ENCODE results near the gene ACOXL.

ACOXL gene

DNA sequence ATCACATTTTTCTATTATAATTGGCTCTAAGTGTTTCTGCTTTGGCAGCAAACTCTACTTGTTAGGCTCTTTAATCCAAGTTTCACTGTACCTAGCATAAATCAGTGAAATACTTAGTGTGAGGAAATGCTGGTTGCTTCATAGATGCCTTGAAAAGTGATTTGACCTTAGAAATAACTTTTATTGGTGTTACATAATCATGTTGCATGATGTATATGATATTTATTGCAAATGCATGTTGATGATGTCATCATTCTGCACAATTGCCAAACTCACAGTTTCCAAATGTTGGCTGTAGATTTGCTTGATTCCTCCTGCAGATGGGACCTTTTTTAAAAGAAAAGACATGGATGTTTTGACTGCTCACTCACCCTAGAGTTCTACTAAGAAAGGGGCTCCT is 250.8 kb downstream of the ACOXL start:
- H3K27ac Mint-ChIP-seq: no peak overlapping the region
- no peaks in the 10 kb centered on the region for H3K9me3 Mint-ChIP-seq
- H3K4me1 Mint-ChIP-seq (ENCODE audit: low read depth): no peaks in the 10 kb centered on the region
- H3K36me3 Mint-ChIP-seq (ENCODE audit: low read depth): no peaks in the 10 kb centered on the region
- peaks cover 3% of the 10 kb centered on the region for H3K27me3 Mint-ChIP-seq
- no peak overlapping the region for H3K4me3 Mint-ChIP-seq

DNA sequence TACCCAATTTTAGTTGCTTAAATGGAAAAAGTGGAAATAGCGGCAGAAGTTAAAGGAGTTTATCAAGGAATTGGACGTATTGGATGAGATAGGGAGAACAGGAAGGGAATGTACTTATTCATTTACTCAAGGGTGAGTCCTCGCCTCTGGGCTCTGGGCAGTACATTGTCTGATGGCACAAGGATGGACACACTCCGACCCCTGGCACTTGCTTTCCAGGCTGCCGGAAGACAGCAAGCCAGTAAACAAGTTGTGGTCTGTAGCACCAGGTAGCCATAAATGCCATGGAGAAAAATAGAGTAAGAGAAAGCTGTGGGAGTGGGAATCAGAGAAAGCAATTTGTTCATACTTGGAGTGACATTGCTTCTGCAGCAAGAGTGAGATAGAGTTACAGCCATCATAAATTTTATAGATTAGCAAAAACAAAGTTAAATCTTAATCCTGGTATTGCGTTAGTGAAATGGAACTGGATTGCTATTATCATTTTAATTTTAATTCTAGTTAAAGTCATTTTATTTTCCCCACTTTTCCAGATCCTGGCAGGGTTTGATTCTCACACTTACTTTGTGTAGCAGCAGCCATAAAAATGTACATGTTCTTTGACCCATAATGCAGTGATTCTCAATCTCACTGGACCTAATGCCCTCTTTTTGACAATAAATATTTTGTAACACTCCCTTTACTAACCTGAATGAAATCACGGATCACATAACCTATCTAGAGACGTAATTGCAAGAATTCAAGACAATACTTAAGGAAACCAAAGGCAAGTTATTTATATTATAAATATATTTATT is 252.5 kb downstream of the ACOXL start:
- no peak overlapping the region for H3K4me3 Mint-ChIP-seq
- no peaks in the 10 kb centered on the region for H3K36me3 Mint-ChIP-seq (ENCODE audit: low read depth)
- no peak overlapping the region for H3K27ac Mint-ChIP-seq
- H3K27me3 Mint-ChIP-seq: peaks cover 3% of the 10 kb centered on the region
- no peaks in the 10 kb centered on the region for H3K9me3 Mint-ChIP-seq
- H3K4me1 Mint-ChIP-seq (ENCODE audit: low read depth): no peaks in the 10 kb centered on the region

DNA sequence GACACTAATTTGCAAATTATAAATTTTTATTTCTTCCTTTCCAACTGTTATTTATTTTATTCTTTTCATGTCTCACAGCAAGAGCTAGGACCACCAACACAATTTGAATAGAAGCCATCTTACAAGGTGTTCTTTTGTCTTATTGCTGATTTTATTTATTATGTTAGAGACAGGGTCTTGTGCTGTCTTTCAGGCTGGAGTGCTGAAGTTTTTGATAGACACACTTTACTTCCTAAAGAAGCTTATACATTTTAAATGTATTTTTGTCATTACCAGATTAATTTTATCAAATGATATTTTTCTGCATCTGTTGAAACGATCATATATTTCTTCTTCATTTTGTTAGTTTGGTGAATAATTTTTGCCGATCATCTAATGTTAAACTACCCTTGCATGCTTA is 258.1 kb downstream of the ACOXL start:
- Mint-ChIP-seq H3K4me1 (ENCODE audit: low read depth) (peaks cover 19% of the 10 kb centered on the region), H3K4me3 (no peak overlapping the region), H3K27ac (no peak overlapping the region), H3K36me3 (ENCODE audit: low read depth) (peaks cover 4% of the 10 kb centered on the region), H3K27me3 (peaks cover 15% of the 10 kb centered on the region), H3K9me3 (peaks cover 7% of the 10 kb centered on the region)

DNA sequence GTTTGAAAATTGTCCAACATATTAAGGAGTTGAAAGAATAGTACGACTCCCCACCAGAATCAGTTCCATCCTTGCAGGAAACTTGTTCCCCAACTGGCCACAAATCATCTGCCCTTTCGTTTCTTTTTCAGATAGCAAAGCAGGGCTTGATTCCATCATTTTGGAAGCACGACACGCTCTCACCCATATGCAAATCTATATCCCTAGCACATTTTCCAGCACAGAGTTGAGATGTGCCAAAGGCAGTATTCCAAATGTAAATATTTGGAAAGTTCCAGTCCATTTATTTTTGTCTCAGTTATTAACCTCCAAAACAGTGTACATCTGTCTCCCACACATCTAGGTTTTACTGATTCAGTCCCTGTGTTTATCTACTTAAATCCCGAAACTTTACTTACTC is 259.5 kb downstream of the ACOXL start:
- H3K27ac Mint-ChIP-seq: no peak overlapping the region
- H3K36me3 Mint-ChIP-seq (ENCODE audit: low read depth): peaks cover 4% of the 10 kb centered on the region

DNA sequence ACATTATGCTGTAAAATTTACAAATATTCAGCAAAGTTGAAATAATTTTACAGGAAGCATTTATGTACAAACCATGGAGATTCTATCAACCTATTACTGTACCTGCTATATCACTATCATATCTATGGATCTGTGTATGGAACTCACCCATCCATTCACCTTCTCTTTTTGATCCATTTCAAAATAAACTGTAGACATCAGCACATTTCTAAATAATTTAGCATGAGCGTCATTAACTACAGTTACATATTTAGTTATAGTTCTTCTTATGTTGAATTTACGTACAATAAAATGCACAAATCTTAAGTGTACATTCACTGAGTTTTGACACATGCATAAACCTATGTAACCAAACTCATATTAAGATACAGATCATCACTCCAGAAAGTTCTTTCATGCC is 260.5 kb downstream of the ACOXL start:
- H3K4me1 Mint-ChIP-seq (ENCODE audit: low read depth): peaks cover 19% of the 10 kb centered on the region
- H3K27me3 Mint-ChIP-seq: peaks cover 23% of the 10 kb centered on the region
- no peak overlapping the region for H3K27ac Mint-ChIP-seq
- H3K36me3 Mint-ChIP-seq (ENCODE audit: low read depth): peaks cover 4% of the 10 kb centered on the region
- H3K4me3 Mint-ChIP-seq: no peak overlapping the region
- H3K9me3 Mint-ChIP-seq: peaks cover 7% of the 10 kb centered on the region

More for the DNA sequence above, 259.5 kb downstream of the ACOXL start:
- Mint-ChIP-seq H3K4me3 (no peak overlapping the region), H3K27me3 (peaks cover 19% of the 10 kb centered on the region), H3K9me3 (peaks cover 7% of the 10 kb centered on the region), H3K4me1 (ENCODE audit: low read depth) (peaks cover 19% of the 10 kb centered on the region)

DNA sequence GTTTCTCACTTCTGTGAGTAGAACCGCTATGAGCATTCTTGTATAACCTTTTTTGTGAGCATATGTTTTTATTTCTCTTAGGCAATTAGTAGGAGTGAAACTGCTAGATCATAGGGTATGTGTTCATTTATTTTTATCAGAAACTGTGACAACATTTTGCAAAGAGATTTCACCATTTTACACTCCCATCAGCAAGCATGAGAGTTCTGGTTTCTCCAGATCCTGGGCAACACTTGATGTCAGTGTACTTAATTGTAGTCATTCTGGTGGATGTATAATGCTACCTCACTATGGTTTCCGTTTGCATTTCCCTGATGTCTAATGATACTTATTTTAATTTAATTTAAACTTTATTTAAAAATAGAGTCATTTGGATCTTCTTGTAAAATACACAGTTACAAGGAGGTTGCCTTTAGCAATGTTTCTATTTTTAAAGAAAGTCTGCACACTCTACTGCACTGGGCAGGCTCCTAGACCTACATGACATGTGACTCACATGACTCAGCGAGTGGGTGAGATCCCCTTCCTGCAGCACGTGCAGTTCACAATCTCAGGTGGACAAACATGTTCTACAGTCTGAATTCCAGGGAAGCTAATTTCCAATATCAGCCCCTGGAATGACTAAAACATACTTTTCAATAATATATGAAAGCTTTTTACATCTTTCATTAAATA is 261.3 kb downstream of the ACOXL start:
- H3K9me3 Mint-ChIP-seq: peaks cover 7% of the 10 kb centered on the region
- H3K4me1 Mint-ChIP-seq (ENCODE audit: low read depth): peaks cover 19% of the 10 kb centered on the region
- H3K27ac Mint-ChIP-seq: no peak overlapping the region
- peaks cover 23% of the 10 kb centered on the region for H3K27me3 Mint-ChIP-seq
- H3K4me3 Mint-ChIP-seq: no peak overlapping the region
- peaks cover 4% of the 10 kb centered on the region for H3K36me3 Mint-ChIP-seq (ENCODE audit: low read depth)

DNA sequence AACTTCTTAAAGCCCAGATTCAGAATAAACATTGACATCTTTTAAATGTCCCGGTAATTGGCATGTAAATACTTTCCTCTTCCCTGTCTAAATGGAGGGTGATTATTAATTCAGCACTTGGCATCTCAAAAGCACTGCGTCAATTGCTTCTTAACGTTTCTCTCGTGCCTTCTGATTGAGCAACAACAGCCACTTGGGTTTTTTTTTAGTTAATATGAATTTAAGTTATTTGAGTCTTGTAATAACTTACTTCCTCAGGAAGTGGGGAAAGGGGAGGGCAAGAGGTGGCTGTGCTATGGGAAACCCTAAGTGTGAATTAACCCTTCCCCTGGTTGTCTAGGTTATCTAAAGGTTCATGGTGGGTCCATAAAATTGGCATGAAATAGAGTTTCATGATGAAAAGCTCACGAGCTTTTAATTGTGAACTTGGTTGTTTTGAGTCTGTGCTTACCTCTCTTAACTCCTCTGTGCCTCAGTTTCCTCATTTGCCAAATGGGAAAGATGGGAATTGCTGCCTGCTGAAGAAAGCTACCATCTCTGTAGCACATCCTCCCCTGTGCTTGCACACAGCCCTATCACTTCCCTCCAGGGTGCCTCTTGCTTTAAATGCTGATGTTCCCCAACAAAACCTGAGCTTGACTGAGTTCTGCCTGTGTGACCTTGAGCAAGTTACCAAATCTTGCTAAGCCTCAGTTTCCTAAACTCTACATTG is 262.0 kb downstream of the ACOXL start:
- Mint-ChIP-seq H3K4me3 (no peak overlapping the region), H3K4me1 (ENCODE audit: low read depth) (peaks cover 19% of the 10 kb centered on the region), H3K27me3 (peaks cover 23% of the 10 kb centered on the region), H3K9me3 (peaks cover 7% of the 10 kb centered on the region), H3K27ac (no peak overlapping the region), H3K36me3 (ENCODE audit: low read depth) (peaks cover 4% of the 10 kb centered on the region)

- Mint-ChIP-seq H3K27ac (no peak overlapping the region), H3K4me3 (no peak overlapping the region), H3K9me3 (peaks cover 7% of the 10 kb centered on the region), H3K27me3 (peaks cover 23% of the 10 kb centered on the region), H3K36me3 (ENCODE audit: low read depth) (peaks cover 4% of the 10 kb centered on the region), H3K4me1 (ENCODE audit: low read depth) (peaks cover 19% of the 10 kb centered on the region)
Observed at GRCh38 chr2:110995911-110996310, 263.5 kb downstream of the ACOXL start.

- peaks cover 27% of the 10 kb centered on the region for H3K27me3 Mint-ChIP-seq
- H3K27ac Mint-ChIP-seq: no peak overlapping the region
- no peaks in the 10 kb centered on the region for H3K9me3 Mint-ChIP-seq
- H3K4me3 Mint-ChIP-seq: no peak overlapping the region
- H3K4me1 Mint-ChIP-seq (ENCODE audit: low read depth): peaks cover 19% of the 10 kb centered on the region
- no peaks in the 10 kb centered on the region for H3K36me3 Mint-ChIP-seq (ENCODE audit: low read depth)
Observed at GRCh38 chr2:110997331-110998045, 265.1 kb downstream of the ACOXL start.

- peaks cover 27% of the 10 kb centered on the region for H3K27me3 Mint-ChIP-seq
- H3K4me1 Mint-ChIP-seq (ENCODE audit: low read depth): peaks cover 14% of the 10 kb centered on the region
- H3K27ac Mint-ChIP-seq: no peak overlapping the region
- H3K4me3 Mint-ChIP-seq: no peak overlapping the region
- H3K36me3 Mint-ChIP-seq (ENCODE audit: low read depth): no peaks in the 10 kb centered on the region
- no peaks in the 10 kb centered on the region for H3K9me3 Mint-ChIP-seq
Observed at GRCh38 chr2:110998311-110998710, 265.9 kb downstream of the ACOXL start.

DNA sequence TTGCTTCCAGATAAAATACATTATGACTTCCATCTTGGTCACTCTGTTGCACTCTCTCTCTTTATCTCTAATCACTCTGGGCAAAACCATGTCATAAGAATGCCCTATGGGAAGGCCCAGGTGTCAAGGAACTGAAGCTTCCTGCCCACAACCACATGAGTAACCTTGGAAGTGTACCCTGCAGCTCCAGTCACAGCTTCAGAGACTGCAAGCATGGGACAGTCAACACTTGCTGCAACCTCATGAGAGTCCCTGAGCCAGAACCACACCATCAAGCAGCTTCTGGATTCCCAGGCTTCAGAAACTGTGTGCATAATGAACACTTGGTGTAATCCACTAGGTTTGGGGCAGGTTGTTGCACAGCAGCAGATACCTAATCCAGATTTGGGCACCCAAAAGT is 267.3 kb downstream of the ACOXL start:
- Mint-ChIP-seq H3K36me3 (ENCODE audit: low read depth) (no peaks in the 10 kb centered on the region), H3K4me3 (no peak overlapping the region), H3K27me3 (peaks cover 32% of the 10 kb centered on the region), H3K9me3 (no peaks in the 10 kb centered on the region), H3K4me1 (ENCODE audit: low read depth) (peaks cover 2% of the 10 kb centered on the region), H3K27ac (no peak overlapping the region)

- H3K27ac Mint-ChIP-seq: no peak overlapping the region
- H3K4me3 Mint-ChIP-seq: no peak overlapping the region
Observed at GRCh38 chr2:111005307-111005706, 272.9 kb downstream of the ACOXL start.

DNA sequence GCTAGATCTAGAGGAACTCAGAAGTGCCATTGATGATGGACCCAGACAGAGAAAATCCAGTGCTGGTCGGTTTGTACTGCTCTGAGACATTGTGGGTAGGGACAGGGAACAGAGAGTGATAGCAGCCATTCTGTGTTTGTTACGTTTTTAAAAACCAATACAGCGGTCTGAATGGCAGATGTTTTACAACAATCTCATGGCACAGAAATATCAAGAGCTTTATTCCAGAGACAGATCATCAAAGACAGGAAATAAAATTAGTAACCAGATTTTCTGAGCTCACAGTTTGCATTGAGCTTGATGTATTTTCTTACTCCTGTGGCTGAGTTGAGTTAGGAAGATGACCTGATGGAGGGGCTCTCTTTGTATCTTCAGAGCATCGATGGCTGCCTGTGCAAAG is 273.4 kb downstream of the ACOXL start:
- Mint-ChIP-seq H3K4me3 (no peak overlapping the region), H3K27me3 (peaks cover 53% of the 10 kb centered on the region), H3K4me1 (ENCODE audit: low read depth) (peaks cover 13% of the 10 kb centered on the region), H3K27ac (no peak overlapping the region), H3K36me3 (ENCODE audit: low read depth) (no peaks in the 10 kb centered on the region), H3K9me3 (no peaks in the 10 kb centered on the region)

More at GRCh38 chr2:111005307-111005706, 272.9 kb downstream of the ACOXL start:
- peaks cover 13% of the 10 kb centered on the region for H3K4me1 Mint-ChIP-seq (ENCODE audit: low read depth)
- peaks cover 53% of the 10 kb centered on the region for H3K27me3 Mint-ChIP-seq
- H3K9me3 Mint-ChIP-seq: no peaks in the 10 kb centered on the region
- no peaks in the 10 kb centered on the region for H3K36me3 Mint-ChIP-seq (ENCODE audit: low read depth)

- no peak overlapping the region for H3K4me3 Mint-ChIP-seq
- peaks cover 13% of the 10 kb centered on the region for H3K4me1 Mint-ChIP-seq (ENCODE audit: low read depth)
- H3K27me3 Mint-ChIP-seq: peaks cover 52% of the 10 kb centered on the region
- H3K27ac Mint-ChIP-seq: no peak overlapping the region
- peaks cover 6% of the 10 kb centered on the region for H3K9me3 Mint-ChIP-seq
- H3K36me3 Mint-ChIP-seq (ENCODE audit: low read depth): no peaks in the 10 kb centered on the region
Observed at GRCh38 chr2:111007757-111008688, 275.6 kb downstream of the ACOXL start.

Data from stimulated activated naive CD8-positive, alpha-beta T cell treated with anti-CD3 and anti-CD28 coated beads, Interleukin-15, Interleukin-2, amounts not matched to agents 100 ng/mL and 50 ng/mL, for 24 hours (primary cell).